HG03097 (cell line): Measurements from ENCODE around the gene WDR48.

Experiments
- ATAC-seq: cut with Tn5 transposase; IDR thresholded peaks from one replicate; pipeline ENCODE4 v1.9.1; 2021; ENCODE audit not compliant: unreplicated experiment, low FRiP score

Gene WDR48

GRCh38 chr3:39100500-39100886 lies 48.7 kb downstream of the WDR48 start:
- no peak for ATAC-seq

DNA sequence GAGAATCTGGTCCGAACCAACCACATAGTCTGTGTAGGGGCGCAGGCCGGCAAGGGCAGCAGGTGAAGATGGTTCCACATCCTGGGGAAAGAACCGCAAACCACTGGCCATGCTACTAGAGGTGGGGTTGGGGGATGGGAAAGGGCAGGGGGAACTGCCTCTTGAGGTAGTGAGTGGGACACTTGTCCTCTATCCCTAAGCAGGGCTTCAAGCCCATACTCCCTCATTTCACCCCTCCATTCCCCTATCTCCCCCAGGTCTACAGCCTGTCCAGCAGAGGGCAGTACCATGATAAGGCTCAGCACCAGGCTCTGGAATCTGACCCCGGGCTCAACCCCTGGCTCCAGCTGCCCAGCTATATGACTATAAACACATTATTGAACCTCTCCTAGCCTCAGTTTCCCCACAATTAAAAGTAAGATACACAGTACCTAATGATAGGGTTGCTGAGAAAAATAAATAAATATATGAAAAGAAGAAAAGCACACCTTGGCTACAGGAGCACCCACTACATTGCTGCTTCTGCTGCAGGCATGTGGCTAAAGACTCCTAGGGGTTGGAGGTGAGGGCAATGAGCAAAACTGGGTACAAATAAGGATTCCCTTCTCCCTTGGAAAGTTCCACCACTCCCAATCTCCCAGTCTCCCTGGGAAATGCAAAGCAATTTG lies 49.3 kb downstream of the WDR48 start:
- no peak for ATAC-seq

DNA sequence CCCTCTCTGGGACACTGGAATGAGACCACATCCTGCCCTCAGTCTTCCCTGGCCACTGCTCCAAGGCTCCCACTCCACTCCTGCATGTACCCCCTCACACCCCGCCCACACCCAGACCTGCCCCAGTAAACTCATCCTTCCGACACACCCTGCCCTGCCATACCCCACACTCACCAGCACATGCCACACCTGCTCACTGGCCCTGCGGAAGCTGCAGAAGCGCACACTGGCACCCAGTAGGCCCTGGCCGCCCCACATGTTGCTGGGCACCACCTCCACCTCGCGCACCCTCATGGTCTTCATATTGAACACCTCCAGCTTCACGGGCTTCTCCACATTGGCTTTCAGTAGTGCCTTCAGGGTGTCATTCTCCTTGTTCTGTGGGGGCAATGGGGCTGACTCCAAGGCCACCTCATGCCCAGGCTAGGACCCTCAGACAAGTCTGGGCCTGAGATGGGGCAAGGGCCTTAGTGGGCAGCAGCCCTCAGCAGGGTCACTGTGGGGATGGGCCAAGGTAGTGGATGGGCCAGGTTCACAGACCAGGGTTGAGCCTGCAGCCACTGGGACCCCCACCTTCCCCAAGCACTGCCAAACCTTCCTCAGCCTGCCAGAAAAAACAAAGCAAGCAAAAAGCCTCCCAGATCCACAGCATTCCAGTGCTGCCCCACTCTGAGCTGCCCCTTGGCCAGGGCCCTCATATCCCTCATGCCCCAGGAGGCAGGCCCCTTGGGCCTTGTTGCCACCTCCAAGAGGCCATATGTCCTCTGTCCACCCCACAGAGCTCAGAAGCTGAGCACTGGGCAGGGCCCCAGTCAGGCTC lies 50.9 kb downstream of the WDR48 start:
- no peak for ATAC-seq

GRCh38 chr3:39103324-39103693 lies 51.5 kb downstream of the WDR48 start:
- ATAC-seq: no peak

DNA sequence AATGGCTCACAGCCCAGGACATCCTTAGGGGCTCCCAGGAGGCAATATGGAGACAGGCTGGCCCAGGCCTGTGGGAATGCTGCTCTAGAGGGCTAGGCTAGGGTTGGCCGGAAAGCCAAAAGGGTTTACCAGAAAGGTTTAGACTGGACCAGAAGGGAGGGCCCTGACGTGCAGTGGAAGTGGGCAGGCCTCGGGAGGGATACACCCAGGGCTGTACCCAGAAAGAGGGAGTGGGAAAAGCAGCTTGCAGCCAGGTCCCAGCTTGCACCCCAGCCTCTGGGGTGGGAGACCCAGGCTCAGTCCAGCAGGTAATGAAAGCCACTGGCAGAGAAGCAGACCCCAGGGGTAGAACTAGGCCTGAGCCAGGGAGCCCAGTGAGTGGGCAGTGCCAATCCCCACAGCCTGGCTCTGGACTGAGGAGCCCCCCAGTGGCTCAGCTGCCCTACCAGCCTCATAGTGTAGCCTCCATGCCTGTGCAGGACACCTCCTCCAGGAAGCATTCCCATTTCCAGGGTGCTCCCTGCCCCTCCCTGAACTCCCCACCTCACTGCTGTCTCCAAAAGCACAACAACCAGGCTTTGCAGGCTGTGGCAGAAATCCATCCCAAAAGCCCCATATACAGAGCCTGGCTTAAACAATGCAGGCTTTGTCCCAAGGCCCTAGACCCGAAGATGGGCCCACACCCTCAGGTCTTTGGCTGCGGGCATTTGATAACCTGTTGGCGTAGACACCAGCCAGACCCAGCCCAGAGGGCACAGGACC lies 52.2 kb downstream of the WDR48 start:
- no peak for ATAC-seq

GRCh38 chr3:39104961-39105686 lies 53.3 kb downstream of the WDR48 start:
- no peak for ATAC-seq

- ATAC-seq: no peak
Observed at GRCh38 chr3:39105687-39106063, 53.9 kb downstream of the WDR48 start.

- ATAC-seq: no peak
Observed at GRCh38 chr3:39106281-39106811, 54.5 kb downstream of the WDR48 start.

- ATAC-seq: peak; percentile 9
Observed at GRCh38 chr3:39106851-39107387, 55.1 kb downstream of the WDR48 start.

DNA sequence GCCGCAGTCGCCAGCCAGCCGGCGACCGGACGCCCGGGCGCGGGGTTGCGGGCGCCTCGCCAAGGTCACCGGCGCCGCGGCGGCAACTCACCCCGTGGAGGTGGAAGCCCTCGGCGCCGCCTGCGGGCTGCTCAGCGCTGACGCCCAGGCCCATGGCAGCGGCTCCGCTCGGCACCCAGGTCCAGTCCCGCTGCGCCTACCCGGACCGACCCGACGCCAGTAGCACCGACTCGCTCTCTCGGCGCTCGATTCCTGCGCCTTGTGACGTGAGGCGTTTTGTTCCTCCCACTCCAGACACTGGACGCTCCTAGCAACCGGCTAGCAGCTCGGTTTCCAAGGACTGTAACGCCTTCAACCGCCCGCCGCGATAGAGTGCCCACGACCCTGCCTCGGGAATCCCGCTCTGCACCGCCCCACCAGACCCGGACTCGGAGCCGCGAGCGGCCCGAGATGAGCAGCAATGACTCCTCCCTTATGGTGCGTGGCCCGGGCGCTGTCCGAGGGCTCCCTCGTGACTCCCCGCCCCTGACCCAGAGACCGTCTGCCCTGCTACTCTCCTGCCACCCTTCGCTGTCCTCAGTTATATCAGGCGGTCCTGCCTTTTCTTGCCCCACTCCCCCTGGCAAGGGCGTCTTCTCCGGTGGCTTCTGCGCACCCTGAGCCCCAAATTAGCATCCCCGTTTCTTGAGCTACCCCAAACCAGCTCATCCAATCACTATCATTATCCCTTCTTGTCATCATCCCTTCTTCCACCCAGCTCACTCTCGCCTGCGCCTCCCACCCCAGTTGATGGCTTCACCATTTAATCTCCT lies 55.8 kb downstream of the WDR48 start, which contains the start of the genes GORASP1 and TTC21A:
Gene GORASP1, minus strand, starts transcription at position 240 of the 812 bp plus-strand sequence. Its CDS starts 86 bp downstream, at position 154.
Gene TTC21A, plus strand, starts transcription at position 293 of the 812 bp plus-strand sequence. Its CDS starts 158 bp downstream, at position 451.
- ATAC-seq: peak; percentile 30

DNA sequence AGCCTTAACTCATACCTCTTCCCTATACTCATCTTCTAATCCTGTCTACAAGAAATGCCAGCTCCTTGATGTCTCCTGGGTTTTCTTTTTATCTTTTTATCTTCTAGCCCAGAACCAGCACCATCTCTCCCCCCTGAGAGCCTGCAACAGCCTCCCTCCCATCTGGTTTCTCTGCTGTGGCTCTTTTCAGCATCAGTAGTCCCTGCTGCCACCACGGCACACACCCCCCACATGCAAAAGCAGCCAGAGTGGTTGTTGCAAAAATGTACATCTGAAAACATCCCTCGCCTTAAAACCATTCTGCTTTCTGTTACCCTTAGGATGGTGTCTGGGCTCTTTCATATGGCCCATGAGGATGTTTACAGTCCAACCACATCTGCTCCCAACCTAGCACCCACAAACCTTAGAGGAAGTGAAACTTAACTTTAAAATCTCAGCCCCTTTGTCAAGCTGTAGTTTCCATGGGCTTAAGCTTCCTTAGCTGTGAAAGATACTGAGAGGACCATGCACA lies 56.4 kb downstream of the WDR48 start:
- peak; percentile 81 for ATAC-seq

- ATAC-seq: no peak
Observed at GRCh38 chr3:39109086-39109485, 57.3 kb downstream of the WDR48 start.

- ATAC-seq: no peak
Observed at GRCh38 chr3:39110041-39110639, 58.3 kb downstream of the WDR48 start.

GRCh38 chr3:39112113-39112512 lies 60.3 kb downstream of the WDR48 start:
- ATAC-seq: no peak

- no peak for ATAC-seq
Observed at GRCh38 chr3:39112535-39112934, 60.7 kb downstream of the WDR48 start.

- no peak for ATAC-seq
Observed at GRCh38 chr3:39113291-39113690, 61.5 kb downstream of the WDR48 start.

DNA sequence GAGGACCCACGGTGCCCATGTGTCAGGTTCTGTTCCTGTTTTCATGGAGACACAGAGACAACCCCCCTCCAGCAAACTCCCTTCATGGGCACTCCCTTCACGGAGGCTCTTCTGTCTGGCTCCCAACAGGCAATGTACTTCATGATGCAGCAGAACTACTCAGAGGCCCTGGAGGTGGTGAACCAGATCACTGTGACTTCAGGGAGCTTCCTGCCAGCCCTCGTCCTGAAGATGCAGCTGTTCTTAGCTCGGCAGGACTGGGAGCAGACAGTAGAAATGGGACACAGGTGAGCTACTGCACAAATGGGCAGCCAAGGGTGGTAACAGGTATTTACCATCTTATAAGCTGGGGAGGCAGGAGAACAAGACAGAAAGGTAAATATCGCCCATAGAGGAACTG lies 62.6 kb downstream of the WDR48 start:
- ATAC-seq: no peak

DNA sequence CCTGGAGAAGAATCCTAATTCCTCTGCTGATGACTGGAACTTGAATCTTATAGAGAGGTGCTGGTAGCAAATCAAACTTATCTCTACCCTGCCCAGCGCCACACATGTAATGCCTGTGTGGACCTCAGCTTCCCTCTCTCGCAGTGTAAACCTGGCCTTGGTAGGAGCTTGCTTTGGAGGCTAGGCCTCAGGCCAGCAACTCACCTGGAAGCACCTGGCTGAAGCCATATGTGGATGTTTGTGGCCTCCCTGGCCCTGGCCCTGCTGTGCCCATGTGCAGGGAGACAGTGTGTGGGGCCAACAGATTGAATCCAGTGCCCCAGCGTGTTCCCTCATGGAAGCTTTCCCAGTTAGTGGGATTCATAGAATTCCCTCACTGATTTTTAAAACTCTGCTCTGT lies 64.1 kb downstream of the WDR48 start:
- no peak for ATAC-seq

- ATAC-seq: no peak
Observed at GRCh38 chr3:39118079-39118478, 66.3 kb downstream of the WDR48 start.
